ENCODE data around the gene CCDC186.

The CCDC186 gene

GRCh38 chr10:114084215-114084614 is 89.8 kb downstream of the CCDC186 start:
- TF ChIP-seq CTCF (IDR thresholded peaks at IDR 0.05; ENCODE audit: extremely low read depth, missing control alignments), result no peak
- no peak for DNase-seq (ENCODE audit: low spot score)

- no peak for TF ChIP-seq CTCF (IDR thresholded peaks at IDR 0.05; ENCODE audit: extremely low read depth, missing control alignments)
These were observed 91.0 kb downstream of the CCDC186 start for GRCh38 chr10:114083040-114083439.

GRCh38 chr10:114081911-114082583 is 92.0 kb downstream of the CCDC186 start:
- DNase-seq (ENCODE audit: low spot score), result no peak
- TF ChIP-seq CTCF (IDR thresholded peaks at IDR 0.05; ENCODE audit: extremely low read depth, missing control alignments), result no peak

More at GRCh38 chr10:114083040-114083439, 91.0 kb downstream of the CCDC186 start:
- DNase-seq (ENCODE audit: low spot score), result no peak

- TF ChIP-seq CTCF (IDR thresholded peaks at IDR 0.05; ENCODE audit: extremely low read depth, missing control alignments), result no peak
- no peak for DNase-seq (ENCODE audit: low spot score)
These were observed 94.6 kb downstream of the CCDC186 start for GRCh38 chr10:114079421-114079820.

- TF ChIP-seq CTCF (IDR thresholded peaks at IDR 0.05; ENCODE audit: extremely low read depth, missing control alignments), result no peak
These were observed 95.7 kb downstream of the CCDC186 start for GRCh38 chr10:114078346-114078745.

GRCh38 chr10:114077815-114078219 is 96.2 kb downstream of the CCDC186 start:
- TF ChIP-seq CTCF (IDR thresholded peaks at IDR 0.05; ENCODE audit: extremely low read depth, missing control alignments), result no peak
- DNase-seq (ENCODE audit: low spot score), result no peak

More at GRCh38 chr10:114078346-114078745, 95.7 kb downstream of the CCDC186 start:
- no peak for DNase-seq (ENCODE audit: low spot score)

GRCh38 chr10:114077347-114077746 is 96.7 kb downstream of the CCDC186 start:
- no peak for DNase-seq (ENCODE audit: low spot score)
- no peak for TF ChIP-seq CTCF (IDR thresholded peaks at IDR 0.05; ENCODE audit: extremely low read depth, missing control alignments)

Measured in GM20000 (cell line).